Natural killer cell (primary cell): ENCODE measurements around the gene IL36G. TPM values are rescaled to one million over a fixed set of nuclear protein-coding genes. Genes with fewer than 3 reads are reported as not detected.

ENCODE experiments used
- ATAC-seq, 3 donors: fragments of 150-1000 bp in 2 of 3; fragments of 200-7000 bp in 1 of 3; cut with Tn5 transposase; 1 replicate in 1 of 3; 2 replicates in 2 of 3; pipeline ENCODE4 v1.10.0; 2021; ENCODE audit warnings: mild to moderate bottlenecking in 2 of 3, moderate library complexity in 2 of 3
- DNase-seq, 2 donors: peaks; one replicate each; pipeline versions ENCODE4 v3.0.0 to v3.0.0-alpha.2; 2013 to 2021; ENCODE audit warnings: mixed read lengths in 1 of 2
- H3K27ac ChIP-seq: one replicate; pipeline ENCODE4 v1.5.1; 2013; ENCODE audit warnings: mild to moderate bottlenecking, low read length
- H3K27me3 ChIP-seq: one replicate; pipeline ENCODE4 v1.6.1; 2013; ENCODE audit warnings: low read length; ENCODE audit not compliant: control insufficient read depth, insufficient read depth
- H3K36me3 ChIP-seq: one replicate; pipeline ENCODE4 v1.6.1; 2013; ENCODE audit warnings: low read length; ENCODE audit not compliant: control insufficient read depth, insufficient read depth
- H3K4me1 ChIP-seq: one replicate; pipeline ENCODE4 v1.6.1; 2013; ENCODE audit warnings: low read length; ENCODE audit not compliant: control insufficient read depth, insufficient read depth
- H3K4me3 ChIP-seq: one replicate; pipeline ENCODE4 v1.5.1; 2013; ENCODE audit warnings: low read length
- H3K9me3 ChIP-seq: one replicate; pipeline ENCODE4 v1.6.1; 2013; ENCODE audit warnings: low read length; ENCODE audit not compliant: control insufficient read depth, insufficient read depth
- H3K27ac Mint-ChIP-seq, 2 donors: one replicate each; pipeline ENCODE4 v1.8.0; 2022; ENCODE audit warnings: mild to moderate bottlenecking in 2 of 2, mixed read lengths in 2 of 2, moderate library complexity in 1 of 2
- H3K27me3 Mint-ChIP-seq, 2 donors: one replicate each; pipeline ENCODE4 v1.8.0; 2022; ENCODE audit warnings: low read depth in 2 of 2, mixed read lengths in 2 of 2
- H3K36me3 Mint-ChIP-seq: one replicate; pipeline ENCODE4 v1.8.0; 2022; ENCODE audit warnings: mixed read lengths
- H3K4me1 Mint-ChIP-seq, 2 donors: one replicate each; pipeline ENCODE4 v1.8.0; 2022; ENCODE audit warnings: mixed read lengths in 2 of 2
- H3K4me3 Mint-ChIP-seq: one replicate; pipeline ENCODE4 v1.8.0; 2022; ENCODE audit warnings: mild to moderate bottlenecking, moderate library complexity, mixed read lengths
- H3K9me3 Mint-ChIP-seq, 2 donors: one replicate each; pipeline ENCODE4 v1.8.0; 2022; ENCODE audit warnings: mixed read lengths in 2 of 2
- CTCF ChIP-seq: fragments of 200-600 bp; IDR thresholded peaks from one replicate; pipeline ENCODE4 v1.8.0; 2022; ENCODE audit warnings: antibody characterized with exemption
- WGBS: methylation state at CpG from one replicate; pipeline ENCODE4 v1.1.7; 2013; ENCODE audit warnings: missing lambda C conversion rate; ENCODE audit not compliant: insufficient coverage; 5-methylcytosine and 5-hydroxymethylcytosine counted together
- intact Hi-C: fragments of 100-400 bp; cut with micrococcal nuclease; formaldehyde crosslinking; loops from one replicate; pipeline ENCODE4 v1.14.2; 2022
- total RNA-seq, 4 donors: library from RNA; stranded (reverse); fragments of 120-200 nt in 1 of 4; gene quantifications; one replicate each; pipeline versions ENCODE4 v1.2.3 to v1.2.4, GENCODE V29; 2013 to 2022

The IL36G gene
- total RNA-seq, 3 donors from 2014 or later (not counting 1 experiment from before 2014, with no cell fraction given) = not detected

GRCh38 chr2:112938904-112939303, 38.9 kb upstream of the IL36G start:
- no peak for DNase-seq
- WGBS = 32% methylated on average over 5 of the region's 5 CpGs

GRCh38 chr2:112939425-112939824, 38.4 kb upstream of the IL36G start:
- H3K27ac ChIP-seq = no peak overlapping the region
- WGBS = 89% methylated on average over 5 of the region's 5 CpGs
- peaks cover 6 to 7% of the 10 kb centered on the region in 2 donors for H3K4me1 Mint-ChIP-seq

More at GRCh38 chr2:112938904-112939303, 38.9 kb upstream of the IL36G start:
- Histone ChIP-seq H3K27me3 (no peaks in the 10 kb centered on the region), H3K36me3 (no peaks in the 10 kb centered on the region), H3K4me1 (no peaks in the 10 kb centered on the region), H3K27ac (no peak overlapping the region), H3K4me3 (no peak overlapping the region), H3K9me3 (no peaks in the 10 kb centered on the region)
- Mint-ChIP-seq H3K27ac (no peak overlapping the region), H3K9me3 (no peaks in the 10 kb centered on the region), H3K36me3 (no peaks in the 10 kb centered on the region), H3K4me1 (peaks cover 6 to 7% of the 10 kb centered on the region in 2 donors), H3K27me3 (peaks cover 0 to 8% of the 10 kb centered on the region in 2 donors), H3K4me3 (no peak overlapping the region)
- TF ChIP-seq CTCF = no peak
- intact Hi-C loops = no loop called here
- no peak for ATAC-seq

GRCh38 chr2:112940859-112941625, 36.8 kb upstream of the IL36G start:
- Histone ChIP-seq H3K4me1 (no peaks in the 10 kb centered on the region), H3K9me3 (no peaks in the 10 kb centered on the region), H3K4me3 (no peak overlapping the region), H3K27ac (no peak overlapping the region), H3K27me3 (no peaks in the 10 kb centered on the region), H3K36me3 (no peaks in the 10 kb centered on the region)
- DNase-seq (no peak), ATAC-seq (no peak)
- intact Hi-C loops = loop anchor here (1.0 to 10.0 kb wide), 2 partner anchors 191 to 336 kb away; no protein-coding TSS in a partner anchor
- H3K27ac Mint-ChIP-seq = no peak overlapping the region
- peaks cover 8 to 9% of the 10 kb centered on the region in 2 donors for H3K27me3 Mint-ChIP-seq
- H3K9me3 Mint-ChIP-seq = no peaks in the 10 kb centered on the region
- no peak for TF ChIP-seq CTCF
- H3K36me3 Mint-ChIP-seq = no peaks in the 10 kb centered on the region
- peaks cover 6 to 7% of the 10 kb centered on the region in 2 donors for H3K4me1 Mint-ChIP-seq
- WGBS = 69% methylated on average over 3 of the region's 3 CpGs
- no peak overlapping the region for H3K4me3 Mint-ChIP-seq

More at GRCh38 chr2:112939425-112939824, 38.4 kb upstream of the IL36G start:
- Mint-ChIP-seq H3K36me3 (no peaks in the 10 kb centered on the region), H3K9me3 (no peaks in the 10 kb centered on the region), H3K27me3 (peaks cover 1 to 8% of the 10 kb centered on the region in 2 donors), H3K27ac (no peak overlapping the region), H3K4me3 (no peak overlapping the region)
- DNase-seq (no peak), ATAC-seq (no peak)
- intact Hi-C loops = no loop called here
- Histone ChIP-seq H3K9me3 (no peaks in the 10 kb centered on the region), H3K4me1 (no peaks in the 10 kb centered on the region), H3K36me3 (no peaks in the 10 kb centered on the region), H3K27me3 (no peaks in the 10 kb centered on the region), H3K4me3 (no peak overlapping the region)
- no peak for TF ChIP-seq CTCF
